Neural crest cell (in vitro differentiated cells): Measurements from ENCODE around the gene ERMAP. TPM values are rescaled to one million over a fixed set of nuclear protein-coding genes. Genes with fewer than 3 reads are reported as not detected.
A peak's percentile ranks its signal among the peaks of the same experiment; 100 is the strongest.

Source experiments
- DNase-seq: peaks from one replicate; pipeline ENCODE4 v3.0.0; 2021; ENCODE audit warnings: low read depth, mixed read lengths, low spot score
- H3K27ac Mint-ChIP-seq: one replicate; pipeline ENCODE4 v1.8.0; 2021; ENCODE audit warnings: mild to moderate bottlenecking, mixed read lengths; ENCODE audit not compliant: unreplicated experiment
- H3K27me3 Mint-ChIP-seq: 2 replicates; pipeline ENCODE4 v1.8.0; 2021; ENCODE audit warnings: low read depth, mild to moderate bottlenecking, mixed read lengths
- H3K36me3 Mint-ChIP-seq: 2 replicates; pipeline ENCODE4 v1.8.0; 2021; ENCODE audit warnings: low read depth, mild to moderate bottlenecking, mixed read lengths
- H3K4me1 Mint-ChIP-seq: 2 replicates; pipeline ENCODE4 v1.8.0; 2021; ENCODE audit warnings: mixed read lengths
- H3K4me3 Mint-ChIP-seq: one replicate; pipeline ENCODE4 v1.8.0; 2021; ENCODE audit warnings: mild to moderate bottlenecking, mixed read lengths
- H3K9me3 Mint-ChIP-seq: 2 replicates; pipeline ENCODE4 v1.8.0; 2021; ENCODE audit warnings: mixed read lengths
- total RNA-seq: library from RNA; stranded (reverse); gene quantifications from 2 replicates; pipeline ENCODE4 v1.2.1, GENCODE V29; 2021
- TF ChIP-seq, protein P1 (sequence below): fragments of 200-600 bp; sonication (generic); conservative IDR thresholded peaks from 2 replicates; pipeline ENCODE4 v1.5.0; 2021; ENCODE audit warnings: antibody characterized with exemption, mild to moderate bottlenecking

Gene ERMAP
- total RNA-seq, 1 donor from 2014 or later = 8.8 TPM

DNA sequence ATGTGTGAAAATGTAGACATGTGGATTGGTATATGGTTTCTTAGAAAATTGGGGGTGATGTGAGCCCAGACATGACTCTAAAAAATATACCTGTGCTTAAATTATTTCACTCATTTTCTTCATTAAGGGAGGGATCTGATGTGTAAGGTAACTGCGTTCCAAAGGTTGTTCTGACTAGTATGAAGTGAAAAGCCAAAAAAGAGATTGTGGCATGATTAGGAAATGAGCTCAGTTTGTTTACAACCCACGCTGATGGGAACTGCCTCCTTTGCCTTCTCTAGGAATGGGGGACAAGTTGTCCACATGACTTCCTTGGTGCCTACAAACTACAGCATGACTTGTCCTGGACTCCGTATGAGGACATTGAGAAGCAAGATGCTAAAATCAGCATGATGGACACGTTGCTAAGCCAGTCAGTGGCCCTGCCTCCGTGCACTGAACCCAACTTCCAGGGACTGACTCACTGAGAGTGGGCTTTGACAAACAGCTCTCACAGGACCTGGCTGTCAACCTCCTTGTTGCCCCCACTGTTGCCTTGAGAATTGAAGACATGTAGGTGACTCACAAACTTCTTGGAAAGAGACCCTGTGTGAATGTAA lies 41.9 kb upstream of the ERMAP start:
- no peak overlapping the region for H3K4me3 Mint-ChIP-seq
- H3K27me3 Mint-ChIP-seq = no peaks in the 10 kb centered on the region
- peaks cover 10% of the 10 kb centered on the region for H3K4me1 Mint-ChIP-seq
- H3K9me3 Mint-ChIP-seq = no peaks in the 10 kb centered on the region
- no peak for DNase-seq
- H3K27ac Mint-ChIP-seq = no peak overlapping the region
- TF ChIP-seq, protein P1, sequence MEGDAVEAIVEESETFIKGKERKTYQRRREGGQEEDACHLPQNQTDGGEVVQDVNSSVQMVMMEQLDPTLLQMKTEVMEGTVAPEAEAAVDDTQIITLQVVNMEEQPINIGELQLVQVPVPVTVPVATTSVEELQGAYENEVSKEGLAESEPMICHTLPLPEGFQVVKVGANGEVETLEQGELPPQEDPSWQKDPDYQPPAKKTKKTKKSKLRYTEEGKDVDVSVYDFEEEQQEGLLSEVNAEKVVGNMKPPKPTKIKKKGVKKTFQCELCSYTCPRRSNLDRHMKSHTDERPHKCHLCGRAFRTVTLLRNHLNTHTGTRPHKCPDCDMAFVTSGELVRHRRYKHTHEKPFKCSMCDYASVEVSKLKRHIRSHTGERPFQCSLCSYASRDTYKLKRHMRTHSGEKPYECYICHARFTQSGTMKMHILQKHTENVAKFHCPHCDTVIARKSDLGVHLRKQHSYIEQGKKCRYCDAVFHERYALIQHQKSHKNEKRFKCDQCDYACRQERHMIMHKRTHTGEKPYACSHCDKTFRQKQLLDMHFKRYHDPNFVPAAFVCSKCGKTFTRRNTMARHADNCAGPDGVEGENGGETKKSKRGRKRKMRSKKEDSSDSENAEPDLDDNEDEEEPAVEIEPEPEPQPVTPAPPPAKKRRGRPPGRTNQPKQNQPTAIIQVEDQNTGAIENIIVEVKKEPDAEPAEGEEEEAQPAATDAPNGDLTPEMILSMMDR = no peak
- H3K36me3 Mint-ChIP-seq = peaks cover 12% of the 10 kb centered on the region

DNA sequence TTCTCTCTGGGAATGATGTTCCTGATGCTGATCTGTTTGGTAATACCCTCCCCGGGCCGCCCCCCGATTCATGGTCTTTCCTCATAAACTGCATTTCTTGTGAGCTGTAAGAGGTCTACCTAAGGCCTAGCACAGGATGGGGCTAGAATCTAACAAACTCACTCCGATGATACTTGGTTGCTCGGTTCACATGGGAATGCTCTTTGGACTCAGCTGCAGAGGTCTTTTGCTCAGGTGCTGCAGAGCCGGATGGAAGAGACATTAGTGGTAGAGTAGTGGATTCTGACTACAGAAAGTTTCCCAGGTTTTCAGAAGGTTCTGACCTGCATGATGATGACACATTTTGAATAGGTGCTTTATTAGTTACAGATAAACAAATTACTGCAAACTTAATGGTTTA lies 40.4 kb upstream of the ERMAP start:
- Mint-ChIP-seq H3K27me3 (no peaks in the 10 kb centered on the region), H3K4me1 (peaks cover 3% of the 10 kb centered on the region), H3K36me3 (peaks cover 15% of the 10 kb centered on the region), H3K27ac (no peak overlapping the region), H3K4me3 (no peak overlapping the region), H3K9me3 (no peaks in the 10 kb centered on the region)
- TF ChIP-seq, protein P1 = no peak
- DNase-seq = no peak

DNA sequence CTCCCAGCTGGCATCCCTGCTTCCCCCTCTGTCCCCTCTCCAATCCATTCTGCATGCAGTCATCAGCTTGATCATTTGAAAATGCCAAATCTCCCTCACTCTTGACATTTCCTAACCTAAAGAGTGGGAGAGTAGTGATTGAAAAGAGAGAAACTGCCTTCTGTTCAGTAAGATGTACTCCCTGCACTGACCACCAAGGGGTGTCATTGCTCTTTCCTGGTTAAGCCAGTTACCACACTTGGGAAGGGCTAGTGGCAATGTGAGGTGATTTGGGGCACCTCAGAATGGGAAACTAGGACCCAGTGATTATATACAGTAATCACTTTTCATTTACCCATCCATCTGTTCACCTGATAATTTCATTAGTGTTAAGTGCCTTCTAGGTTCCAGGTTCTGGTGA lies 39.1 kb upstream of the ERMAP start:
- Mint-ChIP-seq H3K4me1 (no peaks in the 10 kb centered on the region), H3K27me3 (no peaks in the 10 kb centered on the region), H3K4me3 (no peak overlapping the region), H3K27ac (no peak overlapping the region), H3K9me3 (no peaks in the 10 kb centered on the region), H3K36me3 (peaks cover 18% of the 10 kb centered on the region)
- TF ChIP-seq, protein P1 = peak; percentile 71
- peak; percentile 46 for DNase-seq

DNA sequence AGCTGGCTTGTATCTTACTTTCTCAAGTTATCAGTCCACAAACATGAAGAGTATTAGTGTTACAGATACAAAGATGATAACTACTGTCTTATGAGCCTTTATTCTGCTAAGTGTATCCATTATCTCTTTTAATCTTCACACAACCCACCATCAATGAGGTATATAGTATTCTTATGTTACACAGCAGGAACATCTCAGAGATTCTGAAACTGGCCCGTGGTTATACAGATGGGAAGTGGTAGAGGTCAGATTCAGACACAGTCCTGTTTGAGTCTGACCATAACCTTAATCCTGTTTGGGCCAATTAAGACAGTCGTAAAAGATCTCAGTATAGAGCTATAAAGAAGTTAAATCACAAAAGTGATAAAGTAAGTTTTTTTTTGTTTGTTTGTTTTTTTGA lies 37.2 kb upstream of the ERMAP start:
- peaks cover 17% of the 10 kb centered on the region for H3K36me3 Mint-ChIP-seq

DNA sequence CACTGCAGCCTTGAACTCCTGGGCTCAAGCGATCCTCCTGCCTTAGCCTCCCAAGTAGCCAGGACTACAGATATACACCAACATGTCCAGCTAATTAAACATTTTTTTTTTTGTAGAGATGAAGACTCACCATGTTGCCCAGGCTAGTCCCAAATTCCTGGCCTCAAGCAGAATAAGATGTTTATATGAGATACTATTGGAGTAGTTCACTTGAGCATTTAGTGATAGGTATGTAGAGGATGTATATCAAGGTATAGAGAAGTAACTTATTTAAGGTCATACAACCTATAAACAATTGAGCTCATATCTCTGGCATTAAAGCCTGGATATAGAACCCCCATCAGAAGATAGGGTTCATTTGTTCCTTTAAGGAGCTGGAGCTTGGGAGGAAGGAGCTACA lies 36.7 kb upstream of the ERMAP start:
- no peak overlapping the region for H3K27ac Mint-ChIP-seq
- peaks cover 12% of the 10 kb centered on the region for H3K36me3 Mint-ChIP-seq
- no peaks in the 10 kb centered on the region for H3K27me3 Mint-ChIP-seq
- no peak for DNase-seq
- H3K4me1 Mint-ChIP-seq = no peaks in the 10 kb centered on the region
- no peak overlapping the region for H3K4me3 Mint-ChIP-seq
- no peaks in the 10 kb centered on the region for H3K9me3 Mint-ChIP-seq
- TF ChIP-seq, protein P1 = no peak

More for the DNA sequence above, 37.2 kb upstream of the ERMAP start:
- TF ChIP-seq, protein P1 = no peak
- no peaks in the 10 kb centered on the region for H3K27me3 Mint-ChIP-seq
- no peaks in the 10 kb centered on the region for H3K4me1 Mint-ChIP-seq
- H3K9me3 Mint-ChIP-seq = no peaks in the 10 kb centered on the region
- no peak overlapping the region for H3K27ac Mint-ChIP-seq
- DNase-seq = no peak
- no peak overlapping the region for H3K4me3 Mint-ChIP-seq
